ENCODE measurements around the gene PEX16.

PEX16 gene

GRCh38 chr11:45930951-45931570, 13.4 kb upstream of the PEX16 start:
- DNase-seq (ENCODE audit: low read depth in 2 of 2), result no peak

GRCh38 chr11:45930031-45930794, 12.5 kb upstream of the PEX16 start:
- peak in 1 of 2 donors; percentile 14 for DNase-seq (ENCODE audit: low read depth in 2 of 2)

GRCh38 chr11:45929486-45930030, 11.9 kb upstream of the PEX16 start:
- no peak for DNase-seq (ENCODE audit: low read depth in 2 of 2)

- no peak for DNase-seq (ENCODE audit: low read depth in 2 of 2)
Observed at GRCh38 chr11:45928535-45929215, 11.0 kb upstream of the PEX16 start.

GRCh38 chr11:45927684-45928413, 10.2 kb upstream of the PEX16 start:
- no peak for DNase-seq (ENCODE audit: low read depth in 2 of 2)

GRCh38 chr11:45927332-45927683, 9.6 kb upstream of the PEX16 start:
- no peak for DNase-seq (ENCODE audit: low read depth in 2 of 2)

- DNase-seq (ENCODE audit: low read depth in 2 of 2), result no peak
Observed at GRCh38 chr11:45926536-45927331, 9.1 kb upstream of the PEX16 start.

GRCh38 chr11:45926001-45926401, 8.3 kb upstream of the PEX16 start:
- DNase-seq (ENCODE audit: low read depth in 2 of 2), result no peak

- DNase-seq (ENCODE audit: low read depth in 2 of 2), result no peak
Observed at GRCh38 chr11:45925550-45925949, 7.9 kb upstream of the PEX16 start.

- DNase-seq (ENCODE audit: low read depth in 2 of 2), result no peak
Observed at GRCh38 chr11:45924927-45925326, 7.2 kb upstream of the PEX16 start.

- DNase-seq (ENCODE audit: low read depth in 2 of 2), result no peak
Observed at GRCh38 chr11:45924036-45924915, 6.6 kb upstream of the PEX16 start.

- no peak for DNase-seq (ENCODE audit: low read depth in 2 of 2)
Observed at GRCh38 chr11:45922425-45923082, 4.9 kb upstream of the PEX16 start, which contains the start of gene LARGE2. Gene LARGE2 (plus strand): TSS chr11:45922656. CDS start chr11:45922883, 227 bp downstream.

GRCh38 chr11:45921561-45922424, 4.1 kb upstream of the PEX16 start:
- no peak for DNase-seq (ENCODE audit: low read depth in 2 of 2)

- no peak for DNase-seq (ENCODE audit: low read depth in 2 of 2)
Observed at GRCh38 chr11:45920531-45921477, 3.1 kb upstream of the PEX16 start.

- no peak for DNase-seq (ENCODE audit: low read depth in 2 of 2)
Observed at GRCh38 chr11:45919806-45920530, 2.3 kb upstream of the PEX16 start.

- DNase-seq (ENCODE audit: low read depth in 2 of 2), result no peak
Observed at GRCh38 chr11:45918962-45919675, 1.4 kb upstream of the PEX16 start.

Measured in stimulated activated CD8-positive, alpha-beta memory T cell treated with anti-CD3 and anti-CD28 coated beads, Interleukin-7, amount 100 ng/mL, for 4 hours (primary cell).